A673 (cell line): ENCODE results near the gene SEMA3E. TPM values are rescaled to one million over a fixed set of nuclear protein-coding genes. Genes with fewer than 3 reads are reported as not detected.

Experiments
- BruUV-seq: library from RNA; stranded (reverse); fragments of 400-500 nt; replicated peaks from 2 replicates; lab custom pipeline; 2021; lab: Mats Ljungman, UMichigan
- CTCF ChIA-PET: fragments of 300-600 bp; sonication (Branson Sonifier 250); formaldehyde crosslinking; loops from one replicate; lab custom pipeline; 2022; ENCODE audit warnings: antibody characterized with exemption; lab: Charles Lee
- POLR2A ChIA-PET: fragments of 300-600 bp; sonication (Branson Sonifier 250); formaldehyde crosslinking; loops from one replicate; lab custom pipeline; 2022; ENCODE audit warnings: antibody characterized with exemption; ENCODE audit not compliant: low non-redundant PET; lab: Charles Lee
- DNase-seq: peaks from one replicate; pipeline ENCODE4 v3.0.0-alpha.2; 2015; ENCODE audit warnings: low spot score
- H3K27ac ChIP-seq: fragments of 200-600 bp; sonication (generic); 2 replicates; pipeline ENCODE4 v1.5.1; 2016; ENCODE audit warnings: mixed run types, low read depth, mild to moderate bottlenecking, mixed read lengths, antibody characterized with exemption, low read length; ENCODE audit not compliant: poor library complexity, severe bottlenecking
- H3K27me3 ChIP-seq: fragments of 200-600 bp; sonication (generic); replicated peaks from 2 replicates; pipeline ENCODE4 v1.6.1; 2017; ENCODE audit warnings: mixed run types, low read depth, mild to moderate bottlenecking, mixed read lengths, antibody characterized with exemption, low read length; ENCODE audit not compliant: insufficient read depth, poor library complexity
- H3K36me3 ChIP-seq: fragments of 200-600 bp; sonication (generic); 2 replicates; pipeline ENCODE4 v1.6.1; 2016; ENCODE audit warnings: mixed run types, mild to moderate bottlenecking, mixed read lengths, antibody characterized with exemption, low read length; ENCODE audit not compliant: insufficient read depth, poor library complexity, severe bottlenecking
- H3K4me1 ChIP-seq: fragments of 200-600 bp; sonication (generic); 2 replicates; pipeline ENCODE4 v1.6.1; 2017; ENCODE audit warnings: mixed run types, mild to moderate bottlenecking, mixed read lengths, antibody characterized with exemption, low read length; ENCODE audit not compliant: insufficient read depth, poor library complexity, severe bottlenecking
- H3K4me3 ChIP-seq: fragments of 200-600 bp; sonication (generic); 2 replicates; pipeline ENCODE4 v1.5.1; 2016; ENCODE audit warnings: low read depth, mixed run types, mild to moderate bottlenecking, mixed read lengths, low read length; ENCODE audit not compliant: poor library complexity, severe bottlenecking
- H3K9me3 ChIP-seq: fragments of 200-600 bp; sonication (generic); 2 replicates; pipeline ENCODE4 v1.6.1; 2016; ENCODE audit warnings: mixed run types, low read depth, mild to moderate bottlenecking, mixed read lengths, antibody characterized with exemption, low read length; ENCODE audit not compliant: poor library complexity, severe bottlenecking
- CTCF ChIP-seq: fragments of 300-800, 200-600 bp; sonication (generic); conservative IDR thresholded peaks from 2 replicates; pipeline ENCODE4 v1.5.1; 2017; ENCODE audit warnings: low read depth, mild to moderate bottlenecking, antibody characterized with exemption, low read length, moderate library complexity, mixed read lengths
- EZH2 ChIP-seq: fragments of 200-600 bp; sonication (generic); IDR thresholded peaks from 2 replicates; pipeline ENCODE4 v1.6.1; 2017; ENCODE audit warnings: borderline replicate concordance, low read depth, mild to moderate bottlenecking, mixed read lengths, antibody characterized with exemption, low read length; ENCODE audit not compliant: poor library complexity, severe bottlenecking
- intact Hi-C: fragments of 100-400 bp; cut with micrococcal nuclease; formaldehyde crosslinking; loops from one replicate; pipeline ENCODE4 v1.10.0; 2022; ENCODE audit not compliant: unreplicated experiment
- total RNA-seq: library from RNA; stranded (reverse); gene quantifications from 2 replicates; pipeline ENCODE4 v1.2.3, GENCODE V29; 2021

Gene SEMA3E
- total RNA-seq, 1 experiment from 2014 or later = not detected

GRCh38 chr7:83447681-83448080, 201.3 kb downstream of the SEMA3E start:
- Histone ChIP-seq H3K27me3 (peaks cover 5% of the 10 kb centered on the region), H3K9me3 (no peaks in the 10 kb centered on the region), H3K27ac (no peak overlapping the region), H3K36me3 (no peaks in the 10 kb centered on the region), H3K4me3 (no peak overlapping the region), H3K4me1 (no peaks in the 10 kb centered on the region)
- no TSS peak for BruUV-seq
- POLR2A ChIA-PET = no interaction called here
- intact Hi-C loops = no loop called here
- CTCF ChIA-PET = no interaction called here
- no peak for DNase-seq
- no peak for TF ChIP-seq CTCF
- no peak for TF ChIP-seq EZH2

GRCh38 chr7:83446102-83446669, 202.8 kb downstream of the SEMA3E start:
- ChIA-PET POLR2A (no interaction called here), CTCF (no interaction called here)
- H3K36me3 ChIP-seq = no peaks in the 10 kb centered on the region
- DNase-seq = no peak
- no peak overlapping the region for H3K4me3 ChIP-seq
- intact Hi-C loops = no loop called here
- peaks cover 20% of the 10 kb centered on the region for H3K27me3 ChIP-seq
- H3K4me1 ChIP-seq = no peaks in the 10 kb centered on the region
- H3K9me3 ChIP-seq = no peaks in the 10 kb centered on the region
- no TSS peak for BruUV-seq
- TF ChIP-seq CTCF = no peak
- TF ChIP-seq EZH2 = no peak
- H3K27ac ChIP-seq = no peak overlapping the region

- H3K27ac ChIP-seq = no peak overlapping the region
- TF ChIP-seq CTCF (no peak), EZH2 (no peak)
- intact Hi-C loops = no loop called here
- H3K9me3 ChIP-seq = no peaks in the 10 kb centered on the region
- BruUV-seq = no TSS peak
- H3K4me1 ChIP-seq = no peaks in the 10 kb centered on the region
- ChIA-PET POLR2A (no interaction called here), CTCF (no interaction called here)
- H3K36me3 ChIP-seq = no peaks in the 10 kb centered on the region
- peaks cover 46% of the 10 kb centered on the region for H3K27me3 ChIP-seq
- no peak overlapping the region for H3K4me3 ChIP-seq
- no peak for DNase-seq
These were observed 206.0 kb downstream of the SEMA3E start for GRCh38 chr7:83442911-83443310.
